Sigmoid colon (tissue), 7 donors: ENCODE results near the gene MYOC. TPM values are rescaled to one million over a fixed set of nuclear protein-coding genes. Genes with fewer than 3 reads are reported as not detected.

Experiments used
- DNase-seq: peaks from one replicate; pipeline ENCODE4 v3.0.0-alpha.2; 2019
- H3K27ac ChIP-seq, 4 donors: fragments of 200-600 bp; sonication (generic); one replicate each; pipeline ENCODE4 v1.5.1; 2016 to 2019; ENCODE audit warnings: mild to moderate bottlenecking in 1 of 4
- H3K27me3 ChIP-seq, 3 donors: fragments of 200-600 bp; sonication (generic); one replicate each; pipeline ENCODE4 v1.5.1; 2019; ENCODE audit warnings: mild to moderate bottlenecking in 1 of 3
- H3K36me3 ChIP-seq, 4 donors: fragments of 200-600 bp; sonication (generic); one replicate each; pipeline ENCODE4 v1.5.1; 2016 to 2019
- H3K4me1 ChIP-seq, 4 donors: fragments of 200-600 bp; sonication (generic); one replicate each; pipeline ENCODE4 v1.5.1; 2017 to 2019
- H3K4me3 ChIP-seq, 4 donors: fragments of 200-600 bp; sonication (generic); one replicate each; pipeline ENCODE4 v1.5.1; 2017 to 2019; ENCODE audit warnings: mild to moderate bottlenecking in 2 of 4, moderate library complexity in 1 of 4
- H3K9me3 ChIP-seq, 4 donors: fragments of 200-600 bp in 3 of 4; sonication (generic) in 3 of 4; one replicate each; pipeline versions ENCODE4 v1.5.1 to v1.6.1; 2013 to 2019
- EP300 ChIP-seq, 4 donors: sonication (generic); formaldehyde crosslinking; IDR thresholded peaks; one replicate each; pipeline ENCODE4 v1.6.1; 2017; ENCODE audit warnings: antibody characterized with exemption in 4 of 4
- POLR2A ChIP-seq, 2 donors: fragments of 450-650 bp; IDR thresholded peaks; one replicate each; pipeline ENCODE4 v1.6.1; 2016; ENCODE audit warnings: antibody characterized with exemption in 2 of 2, mild to moderate bottlenecking in 2 of 2, moderate library complexity in 2 of 2
- POLR2AphosphoS5 ChIP-seq, 4 donors: sonication (generic); formaldehyde crosslinking; IDR thresholded peaks; one replicate each; pipeline ENCODE4 v1.6.1; 2017; ENCODE audit warnings: antibody characterized with exemption in 4 of 4
- WGBS, 2 donors: extraction: QIAGEN DNeasy Blood & Tissue Kit; methylation state at CpG; one replicate each; pipeline ENCODE4 v1.1.7; 2013; 5-methylcytosine and 5-hydroxymethylcytosine counted together
- intact Hi-C: fragments of 100-400 bp; cut with DNase I; formaldehyde crosslinking; loops from one replicate; pipeline ENCODE4 v1.15.1; 2023
- polyA plus RNA-seq, 3 donors: library from polyadenylated mRNA; stranded (reverse); fragments of 200-250 nt; gene quantifications; one replicate each; pipeline ENCODE4 v1.2.3, GENCODE V29; 2013
- total RNA-seq, 4 donors: library from RNA; depleted of rRNA; stranded (reverse); fragments of >200 nt; gene quantifications; one replicate each; pipeline ENCODE4 v1.1.0, GENCODE V29; 2016
- TF ChIP-seq, protein P1 (sequence below), 4 experiments: fragments of 450-650 bp in 3 of 4; fragments of 200-600 bp in 1 of 4; IDR thresholded peaks; one replicate each; pipeline ENCODE4 v1.5.1; 2016 to 2019; ENCODE audit warnings: antibody characterized with exemption in 4 of 4, mild to moderate bottlenecking in 3 of 4, moderate library complexity in 2 of 4
- donor health status: healthy with polysubstance abuse.
- donor health status: Bipolar disorder and iron deficiency.
- donor health status: healthy.

The MYOC gene
- total and polyA plus RNA-seq, 7 donors: 0.50 to 31.0 (median 6.7) TPM; not detected in 1

DNA sequence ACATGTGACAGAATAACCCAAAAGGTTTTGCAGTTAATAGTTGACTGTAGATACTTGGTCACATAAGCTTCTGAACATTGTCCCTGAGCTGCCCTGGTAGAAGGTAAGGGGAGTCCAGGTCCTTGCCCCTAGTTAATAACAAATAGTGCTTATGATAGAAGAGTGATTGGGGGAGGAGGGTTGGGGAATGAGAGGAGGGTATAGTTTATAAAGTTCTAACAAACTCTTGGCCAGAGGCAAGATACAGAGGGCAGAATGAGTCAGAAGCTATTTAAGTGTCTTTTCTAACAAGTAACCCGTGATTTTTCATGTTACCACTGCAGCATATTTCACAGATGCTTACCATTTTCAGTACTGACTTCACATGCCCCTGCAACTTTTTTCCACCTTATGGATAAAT is 57.2 kb downstream of the MYOC start:
- WGBS, 2 donors: 83 to 87% methylated on average over 1 of the region's 1 CpG
- intact Hi-C loops: no loop called here
- TF ChIP-seq, protein P1, sequence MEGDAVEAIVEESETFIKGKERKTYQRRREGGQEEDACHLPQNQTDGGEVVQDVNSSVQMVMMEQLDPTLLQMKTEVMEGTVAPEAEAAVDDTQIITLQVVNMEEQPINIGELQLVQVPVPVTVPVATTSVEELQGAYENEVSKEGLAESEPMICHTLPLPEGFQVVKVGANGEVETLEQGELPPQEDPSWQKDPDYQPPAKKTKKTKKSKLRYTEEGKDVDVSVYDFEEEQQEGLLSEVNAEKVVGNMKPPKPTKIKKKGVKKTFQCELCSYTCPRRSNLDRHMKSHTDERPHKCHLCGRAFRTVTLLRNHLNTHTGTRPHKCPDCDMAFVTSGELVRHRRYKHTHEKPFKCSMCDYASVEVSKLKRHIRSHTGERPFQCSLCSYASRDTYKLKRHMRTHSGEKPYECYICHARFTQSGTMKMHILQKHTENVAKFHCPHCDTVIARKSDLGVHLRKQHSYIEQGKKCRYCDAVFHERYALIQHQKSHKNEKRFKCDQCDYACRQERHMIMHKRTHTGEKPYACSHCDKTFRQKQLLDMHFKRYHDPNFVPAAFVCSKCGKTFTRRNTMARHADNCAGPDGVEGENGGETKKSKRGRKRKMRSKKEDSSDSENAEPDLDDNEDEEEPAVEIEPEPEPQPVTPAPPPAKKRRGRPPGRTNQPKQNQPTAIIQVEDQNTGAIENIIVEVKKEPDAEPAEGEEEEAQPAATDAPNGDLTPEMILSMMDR (IDR thresholded peaks at IDR 0.05): no peak
- no peak for TF ChIP-seq EP300 (IDR thresholded peaks at IDR 0.05)
- Histone ChIP-seq H3K36me3 (peaks cover 8 to 42% (median 18%) of the 10 kb centered on the region in 4 donors), H3K27ac (no peak overlapping the region), H3K4me3 (no peak overlapping the region), H3K9me3 (no peaks in the 10 kb centered on the region), H3K4me1 (peaks cover 0 to 10% (median under 1%) of the 10 kb centered on the region in 4 donors), H3K27me3 (no peaks in the 10 kb centered on the region)
- no peak for DNase-seq

- no peaks in the 10 kb centered on the region for H3K27me3 ChIP-seq
- H3K36me3 ChIP-seq: peaks cover 16 to 95% (median 36%) of the 10 kb centered on the region in 4 donors
- 67 to 75% methylated on average over 1 of the region's 1 CpG for WGBS, 2 donors
- no peaks in the 10 kb centered on the region for H3K9me3 ChIP-seq
- DNase-seq: no peak
- intact Hi-C loops: no loop called here
- H3K4me1 ChIP-seq: peaks cover 0 to 5% (median 3%) of the 10 kb centered on the region in 4 donors
- H3K4me3 ChIP-seq: no peak overlapping the region
- H3K27ac ChIP-seq: no peak overlapping the region
- no peak for TF ChIP-seq EP300 (IDR thresholded peaks at IDR 0.05)
- no peak for TF ChIP-seq POLR2AphosphoS5 (IDR thresholded peaks at IDR 0.05)
- TF ChIP-seq POLR2A (IDR thresholded peaks at IDR 0.05): no peak
Measured at GRCh38 chr1:171590022-171590421, 62.5 kb downstream of the MYOC start.

- no peak for TF ChIP-seq POLR2A (IDR thresholded peaks at IDR 0.05)
- TF ChIP-seq EP300 (IDR thresholded peaks at IDR 0.05): no peak
- no peak for TF ChIP-seq POLR2AphosphoS5 (IDR thresholded peaks at IDR 0.05)
- TF ChIP-seq, protein P1 (IDR thresholded peaks at IDR 0.05): no peak
- 94 to 95% methylated on average over 2 of the region's 2 CpGs for WGBS, 2 donors
- Histone ChIP-seq H3K9me3 (no peaks in the 10 kb centered on the region), H3K36me3 (peaks cover 22 to 100% (median 47%) of the 10 kb centered on the region in 4 donors), H3K27ac (no peak overlapping the region), H3K4me3 (no peak overlapping the region), H3K27me3 (no peaks in the 10 kb centered on the region), H3K4me1 (peaks cover 0 to 5% (median 2%) of the 10 kb centered on the region in 4 donors)
- intact Hi-C loops: no loop called here
- no peak for DNase-seq
Measured at GRCh38 chr1:171588230-171588629, 64.3 kb downstream of the MYOC start.

- H3K4me1 ChIP-seq: peaks cover 0 to 5% (median 2%) of the 10 kb centered on the region in 4 donors
- 95 to 98% methylated on average over 9 of the region's 9 CpGs for WGBS, 2 donors
- intact Hi-C loops: no loop called here
- TF ChIP-seq POLR2AphosphoS5 (IDR thresholded peaks at IDR 0.05) (no peak), POLR2A (IDR thresholded peaks at IDR 0.05) (no peak), EP300 (IDR thresholded peaks at IDR 0.05) (no peak)
- TF ChIP-seq, protein P1 (IDR thresholded peaks at IDR 0.05): no peak
- no peak for DNase-seq
- peaks cover 14 to 100% (median 31%) of the 10 kb centered on the region in 4 donors for H3K36me3 ChIP-seq
- H3K4me3 ChIP-seq: no peak overlapping the region
- H3K27me3 ChIP-seq: no peaks in the 10 kb centered on the region
- no peak overlapping the region for H3K27ac ChIP-seq
- H3K9me3 ChIP-seq: no peaks in the 10 kb centered on the region
Measured at GRCh38 chr1:171585715-171586114, 66.8 kb downstream of the MYOC start.

Other genes starting within 250 kb of the MYOC start
- 10 to 100 TPM; 46.4 to 80.0 (median 53.1) TPM for gene PRRC2C, start 167.2 kb downstream of the MYOC start, total RNA-seq
- 10 to 100 TPM in 2 of 3 donors, 1 to 10 TPM in 1; 7.8 to 52.6 (median 46.2) TPM for gene PRRC2C, start 167.2 kb downstream of the MYOC start, polyA plus RNA-seq
- not detected for gene MYOCOS, start 30.4 kb downstream of the MYOC start, total RNA-seq
- not detected for gene MYOCOS, start 30.4 kb downstream of the MYOC start, polyA plus RNA-seq
- 10 to 100 TPM; 13.0 to 16.9 (median 15.7) TPM for gene VAMP4, start 89.4 kb upstream of the MYOC start, total RNA-seq
- gene VAMP4, start 89.4 kb upstream of the MYOC start, polyA plus RNA-seq: 10 to 100 TPM in 1 of 3 donors, 1 to 10 TPM in 2; 5.7 to 10.4 (median 7.2) TPM
- 10 to 100 TPM in 3 of 4 donors, 1 to 10 TPM in 1; 8.4 to 21.8 (median 17.0) TPM for gene METTL13, start 129.0 kb upstream of the MYOC start, total RNA-seq
- 10 to 100 TPM; 12.0 to 29.3 (median 12.6) TPM for gene METTL13, start 129.0 kb upstream of the MYOC start, polyA plus RNA-seq
- 10 to 100 TPM in 1 of 4 donors, 1 to 10 TPM in 3; 3.9 to 13.3 (median 5.7) TPM for gene DNM3, start 188.8 kb upstream of the MYOC start, total RNA-seq
- 1 to 10 TPM in 1 of 3 donors, under 1 TPM in 2; 0.60 to 1.3 (median 0.92) TPM for gene DNM3, start 188.8 kb upstream of the MYOC start, polyA plus RNA-seq